SH-SY5Y (cell line): ENCODE results near the gene ADAMTS14.

Source experiments
- GATA2 ChIP-seq: IDR thresholded peaks from 2 replicates; pipeline ENCODE4 v1.6.1; 2011; ENCODE audit warnings: mild to moderate bottlenecking, low read depth, low read length
- GATA3 ChIP-seq: IDR thresholded peaks from 2 replicates; pipeline ENCODE4 v1.6.1; 2011; ENCODE audit warnings: low read depth, mild to moderate bottlenecking, low read length, moderate library complexity

DNA sequence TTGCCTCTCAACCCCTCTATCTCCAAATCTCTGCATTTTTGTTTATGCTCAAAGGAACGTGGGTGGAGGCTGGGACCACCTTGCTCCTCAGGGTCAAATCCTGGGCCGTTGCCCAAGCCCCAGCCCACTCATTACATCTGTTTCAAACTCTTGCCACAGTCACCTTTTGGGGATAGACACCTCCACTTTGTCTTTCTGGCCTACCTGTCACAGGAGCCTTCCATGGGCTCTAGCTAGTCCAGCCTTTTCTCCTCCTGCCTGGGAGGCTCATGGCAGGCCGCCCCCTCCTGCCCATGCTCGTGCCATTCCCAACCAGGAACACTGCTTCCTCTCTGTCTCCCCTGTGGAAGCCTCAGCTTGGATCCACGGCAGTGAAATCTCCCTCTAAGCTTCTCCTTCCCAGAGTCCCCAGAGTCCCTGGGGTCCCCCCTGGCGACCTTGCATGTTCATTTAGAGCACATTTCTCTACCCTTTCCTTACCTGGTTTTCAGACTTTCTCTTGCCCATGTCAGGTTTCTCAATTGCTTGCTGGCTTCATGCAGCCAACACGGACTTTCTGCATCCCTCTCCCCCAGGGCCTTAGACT lies 2.5 kb upstream of the ADAMTS14 start:
- TF ChIP-seq GATA2 (no peak), GATA3 (no peak)
